ENCODE data around the gene SPATS2. TPM values are rescaled to one million over a fixed set of nuclear protein-coding genes. Genes with fewer than 3 reads are reported as not detected.

SPATS2 gene
- total RNA-seq, 1 donor from 2014 or later, result 46.3 TPM

DNA sequence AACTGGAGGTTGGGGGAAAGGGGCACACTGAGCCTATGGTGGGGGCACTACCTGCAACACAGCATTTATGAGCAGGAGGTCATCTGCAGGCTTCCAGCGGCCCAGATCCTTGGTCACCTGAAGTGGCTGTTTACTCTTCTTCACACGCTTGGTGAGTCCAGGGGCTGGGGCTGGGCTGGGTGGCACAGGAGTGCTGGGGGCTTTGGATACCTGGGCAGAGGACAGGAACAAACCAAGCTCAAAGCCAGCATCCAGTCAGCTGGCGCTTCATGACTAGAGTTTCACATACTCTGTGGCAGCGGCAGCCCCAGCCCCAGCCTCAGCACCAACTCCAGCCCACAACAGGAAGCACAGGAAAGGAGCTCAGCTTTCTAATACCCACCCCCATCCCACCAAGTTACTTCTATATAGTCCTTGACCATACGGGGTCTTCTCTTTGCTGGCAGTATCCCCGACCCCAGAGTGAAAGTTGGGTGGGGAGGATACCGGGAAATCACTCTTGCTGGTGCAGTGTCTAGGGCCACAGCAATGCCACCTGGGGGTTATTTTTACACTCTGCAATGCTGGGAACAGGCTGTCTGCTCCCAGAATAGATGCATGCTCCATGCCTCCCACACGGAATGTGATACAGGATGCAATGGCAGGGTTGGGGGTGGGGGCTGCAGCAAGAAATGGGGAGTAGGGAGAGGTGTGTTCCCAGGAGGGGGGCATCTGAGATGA is 197.6 kb downstream of the SPATS2 start:
- FAIRE-seq, result no peak
- H3K79me2 ChIP-seq (ENCODE audit: insufficient read depth, low read length), result peaks cover 44% of the 10 kb centered on the region
- no peak overlapping the region for H2AFZ ChIP-seq (ENCODE audit: low read depth, low read length)
- peaks cover 15% of the 10 kb centered on the region for H3K36me3 Mint-ChIP-seq (ENCODE audit: low read depth, unreplicated experiment)
- TF ChIP-seq EZH2 (IDR thresholded peaks at IDR 0.05; ENCODE audit: insufficient read depth, low read length), result no peak
- TF ChIP-seq, protein P1, sequence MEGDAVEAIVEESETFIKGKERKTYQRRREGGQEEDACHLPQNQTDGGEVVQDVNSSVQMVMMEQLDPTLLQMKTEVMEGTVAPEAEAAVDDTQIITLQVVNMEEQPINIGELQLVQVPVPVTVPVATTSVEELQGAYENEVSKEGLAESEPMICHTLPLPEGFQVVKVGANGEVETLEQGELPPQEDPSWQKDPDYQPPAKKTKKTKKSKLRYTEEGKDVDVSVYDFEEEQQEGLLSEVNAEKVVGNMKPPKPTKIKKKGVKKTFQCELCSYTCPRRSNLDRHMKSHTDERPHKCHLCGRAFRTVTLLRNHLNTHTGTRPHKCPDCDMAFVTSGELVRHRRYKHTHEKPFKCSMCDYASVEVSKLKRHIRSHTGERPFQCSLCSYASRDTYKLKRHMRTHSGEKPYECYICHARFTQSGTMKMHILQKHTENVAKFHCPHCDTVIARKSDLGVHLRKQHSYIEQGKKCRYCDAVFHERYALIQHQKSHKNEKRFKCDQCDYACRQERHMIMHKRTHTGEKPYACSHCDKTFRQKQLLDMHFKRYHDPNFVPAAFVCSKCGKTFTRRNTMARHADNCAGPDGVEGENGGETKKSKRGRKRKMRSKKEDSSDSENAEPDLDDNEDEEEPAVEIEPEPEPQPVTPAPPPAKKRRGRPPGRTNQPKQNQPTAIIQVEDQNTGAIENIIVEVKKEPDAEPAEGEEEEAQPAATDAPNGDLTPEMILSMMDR (IDR thresholded peaks at IDR 0.05; ENCODE audit: insufficient read depth, low read depth, low read length), result no peak
- H3K36me3 ChIP-seq (ENCODE audit: insufficient read depth, low read length), result peaks cover 16% of the 10 kb centered on the region
- peaks cover 9% of the 10 kb centered on the region for H3K4me1 Mint-ChIP-seq (ENCODE audit: low read depth, unreplicated experiment)
- H3K4me2 ChIP-seq (ENCODE audit: low read length), result no peak overlapping the region
- no peak overlapping the region for H3K27ac Mint-ChIP-seq (ENCODE audit: unreplicated experiment)
- H3K27me3 Mint-ChIP-seq (ENCODE audit: low read depth, unreplicated experiment), result no peaks in the 10 kb centered on the region
- no peak for DNase-seq (ENCODE audit: low read depth)
- peaks cover 3% of the 10 kb centered on the region for H4K20me1 ChIP-seq (ENCODE audit: insufficient read depth, low read length)
- H3K4me1 ChIP-seq (ENCODE audit: insufficient read depth, low read length), result peaks cover 7% of the 10 kb centered on the region
- H3K9ac ChIP-seq (ENCODE audit: low read length), result no peak overlapping the region
- no peak overlapping the region for H3K4me3 Mint-ChIP-seq (ENCODE audit: unreplicated experiment)
- H3K9me3 Mint-ChIP-seq (ENCODE audit: unreplicated experiment), result no peaks in the 10 kb centered on the region
- H3K27me3 ChIP-seq (ENCODE audit: insufficient read depth, low read length), result no peaks in the 10 kb centered on the region
- no peak overlapping the region for H3K4me3 ChIP-seq (ENCODE audit: insufficient read depth, low read depth, low read length)
- no peak overlapping the region for H3K27ac ChIP-seq (ENCODE audit: low read depth, low read length)
- no peaks in the 10 kb centered on the region for H3K9me3 ChIP-seq (ENCODE audit: insufficient read depth, low read depth, low read length)

GRCh38 chr12:49565406-49566265 is 198.4 kb downstream of the SPATS2 start:
- Mint-ChIP-seq H3K4me3 (ENCODE audit: unreplicated experiment) (peak overlapping the region; percentile 60), H3K36me3 (ENCODE audit: low read depth, unreplicated experiment) (peaks cover 12% of the 10 kb centered on the region), H3K9me3 (ENCODE audit: unreplicated experiment) (no peaks in the 10 kb centered on the region), H3K27me3 (ENCODE audit: low read depth, unreplicated experiment) (no peaks in the 10 kb centered on the region), H3K27ac (ENCODE audit: unreplicated experiment) (peak overlapping the region; percentile 66), H3K4me1 (ENCODE audit: low read depth, unreplicated experiment) (peaks cover 9% of the 10 kb centered on the region)
- peaks cover 48% of the 10 kb centered on the region for H3K79me2 ChIP-seq (ENCODE audit: insufficient read depth, low read length)
- peaks cover 7% of the 10 kb centered on the region for H3K4me1 ChIP-seq (ENCODE audit: insufficient read depth, low read length)
- peaks cover 15% of the 10 kb centered on the region for H3K36me3 ChIP-seq (ENCODE audit: insufficient read depth, low read length)
- H3K4me2 ChIP-seq (ENCODE audit: low read length), result no peak overlapping the region
- no peak overlapping the region for H2AFZ ChIP-seq (ENCODE audit: low read depth, low read length)
- DNase-seq (ENCODE audit: low read depth) (no peak), FAIRE-seq (no peak)
- H3K4me3 ChIP-seq (ENCODE audit: insufficient read depth, low read depth, low read length), result no peak overlapping the region
- H3K27me3 ChIP-seq (ENCODE audit: insufficient read depth, low read length), result no peaks in the 10 kb centered on the region
- TF ChIP-seq EZH2 (IDR thresholded peaks at IDR 0.05; ENCODE audit: insufficient read depth, low read length), result no peak
- TF ChIP-seq, protein P1 (IDR thresholded peaks at IDR 0.05; ENCODE audit: insufficient read depth, low read depth, low read length), result no peak
- no peak overlapping the region for H3K27ac ChIP-seq (ENCODE audit: low read depth, low read length)
- H3K9ac ChIP-seq (ENCODE audit: low read length), result no peak overlapping the region
- no peaks in the 10 kb centered on the region for H3K9me3 ChIP-seq (ENCODE audit: insufficient read depth, low read depth, low read length)
- H4K20me1 ChIP-seq (ENCODE audit: insufficient read depth, low read length), result peaks cover 3% of the 10 kb centered on the region
